Activated CD8-positive, alpha-beta T cell treated with anti-CD3 and anti-CD28 coated beads, Interleukin-2, amount 10 ng/mL, durations not matched to agents 7 days and 5 days (primary cell): Measurements from ENCODE around the gene CCL5. TPM values are rescaled to one million over a fixed set of nuclear protein-coding genes. Genes with fewer than 3 reads are reported as not detected.

Experiments
- ATAC-seq: fragments of 150-1000 bp; cut with Tn5 transposase; one replicate; pipeline ENCODE4 v1.10.0; 2021; ENCODE audit warnings: moderate library complexity
- CTCF ChIA-PET: fragments of 350-600 bp; sonication (Branson Sonifier 250); formaldehyde crosslinking; loops from one replicate; lab custom pipeline; 2021; ENCODE audit warnings: antibody characterized with exemption; lab: Charles Lee
- POLR2A ChIA-PET: fragments of 350-600 bp; sonication (Branson Sonifier 250); formaldehyde crosslinking; loops from one replicate; lab custom pipeline; 2021; ENCODE audit warnings: antibody characterized with exemption; lab: Charles Lee
- DNase-seq: peaks from one replicate; pipeline ENCODE4 v3.0.0-alpha.2; 2020
- H3K27ac Mint-ChIP-seq: one replicate; pipeline ENCODE4 v1.8.0; 2021; ENCODE audit warnings: mild to moderate bottlenecking, mixed read lengths
- H3K27me3 Mint-ChIP-seq: one replicate; pipeline ENCODE4 v1.8.0; 2021; ENCODE audit warnings: low read depth, mixed read lengths
- H3K36me3 Mint-ChIP-seq: one replicate; pipeline ENCODE4 v1.8.0; 2021; ENCODE audit warnings: low read depth, mixed read lengths
- H3K4me1 Mint-ChIP-seq: one replicate; pipeline ENCODE4 v1.8.0; 2021; ENCODE audit warnings: low read depth, mixed read lengths
- H3K4me3 Mint-ChIP-seq: one replicate; pipeline ENCODE4 v1.8.0; 2021; ENCODE audit warnings: mild to moderate bottlenecking, mixed read lengths
- H3K9me3 Mint-ChIP-seq: one replicate; pipeline ENCODE4 v1.8.0; 2022; ENCODE audit warnings: mixed read lengths; ENCODE audit not compliant: insufficient read depth
- total RNA-seq, 2 experiments: library from RNA; stranded (reverse); gene quantifications; one replicate each; pipeline ENCODE4 v1.2.3, GENCODE V29; 2021

Gene CCL5
- total RNA-seq, 2 experiments from 2014 or later = 275 to 301 TPM

GRCh38 chr17:35912339-35912912 lies 32.3 kb upstream of the CCL5 start:
- H3K36me3 Mint-ChIP-seq = peaks cover 56% of the 10 kb centered on the region
- peaks cover 44% of the 10 kb centered on the region for H3K4me1 Mint-ChIP-seq
- H3K27me3 Mint-ChIP-seq = no peaks in the 10 kb centered on the region
- ATAC-seq = no peak
- ChIA-PET CTCF (interaction anchor here (1.0 to 1.5 kb wide), 4 partner anchors 11 to 41 kb away, joined by 3 to 4 read pairs (median 4); no protein-coding TSS in a partner anchor), POLR2A (interaction anchor here (1.1 kb wide), 1 partner anchor 12 kb away, joined by 3 read pairs; no protein-coding TSS in a partner anchor)
- no peaks in the 10 kb centered on the region for H3K9me3 Mint-ChIP-seq
- no peak for DNase-seq
- no peak overlapping the region for H3K27ac Mint-ChIP-seq
- H3K4me3 Mint-ChIP-seq = no peak overlapping the region

- Mint-ChIP-seq H3K27me3 (no peaks in the 10 kb centered on the region), H3K4me3 (no peak overlapping the region), H3K36me3 (peaks cover 56% of the 10 kb centered on the region), H3K27ac (no peak overlapping the region), H3K4me1 (peaks cover 41% of the 10 kb centered on the region), H3K9me3 (no peaks in the 10 kb centered on the region)
- ChIA-PET POLR2A (interaction anchor here (1.0 to 1.1 kb wide), 2 partner anchors 30 to 33 kb away, joined by 3 read pairs; partner anchors contain the start of gene CCL5), CTCF (interaction anchor here (1.1 to 2.0 kb wide), 4 partner anchors 8 to 60 kb away, joined by 3 to 8 read pairs (median 5); partner anchors contain the start of gene RDM1)
- no peak for ATAC-seq
- DNase-seq = no peak
These were observed 29.2 kb upstream of the CCL5 start for GRCh38 chr17:35909408-35909807.

- DNase-seq = no peak
- ChIA-PET POLR2A (interaction anchor here (1.7 kb wide), 1 partner anchor 10 kb away, joined by 5 read pairs; no protein-coding TSS in a partner anchor), CTCF (interaction anchor here (0.7 to 2.1 kb wide), 7 partner anchors 8 to 68 kb away, joined by 3 to 7 read pairs (median 3); no protein-coding TSS in a partner anchor)
- no peak for ATAC-seq
- Mint-ChIP-seq H3K4me1 (peaks cover 37% of the 10 kb centered on the region), H3K36me3 (peaks cover 52% of the 10 kb centered on the region), H3K27me3 (no peaks in the 10 kb centered on the region), H3K9me3 (no peaks in the 10 kb centered on the region), H3K27ac (no peak overlapping the region), H3K4me3 (no peak overlapping the region)
These were observed 27.5 kb upstream of the CCL5 start for GRCh38 chr17:35907691-35908090.

GRCh38 chr17:35906926-35907637 lies 26.9 kb upstream of the CCL5 start:
- ChIA-PET CTCF (interaction anchor here (0.7 to 2.1 kb wide), 8 partner anchors 9 to 69 kb away, joined by 3 to 7 read pairs (median 3); partner anchors contain the start of gene CCL5), POLR2A (interaction anchor here (1.3 to 1.7 kb wide), 2 partner anchors 9 to 27 kb away, joined by 3 to 5 read pairs; partner anchors contain the start of gene CCL5)
- ATAC-seq (no peak), DNase-seq (no peak)
- no peaks in the 10 kb centered on the region for H3K9me3 Mint-ChIP-seq
- H3K27ac Mint-ChIP-seq = no peak overlapping the region
- H3K27me3 Mint-ChIP-seq = no peaks in the 10 kb centered on the region
- H3K4me3 Mint-ChIP-seq = no peak overlapping the region
- H3K4me1 Mint-ChIP-seq = peaks cover 41% of the 10 kb centered on the region
- peaks cover 54% of the 10 kb centered on the region for H3K36me3 Mint-ChIP-seq

GRCh38 chr17:35906191-35906925 lies 26.2 kb upstream of the CCL5 start:
- Mint-ChIP-seq H3K36me3 (peaks cover 49% of the 10 kb centered on the region), H3K27ac (no peak overlapping the region), H3K9me3 (no peaks in the 10 kb centered on the region), H3K4me3 (no peak overlapping the region), H3K4me1 (peaks cover 46% of the 10 kb centered on the region), H3K27me3 (no peaks in the 10 kb centered on the region)
- ATAC-seq (no peak), DNase-seq (no peak)
- POLR2A ChIA-PET = interaction anchor here (1.3 to 1.7 kb wide), 2 partner anchors 8 to 26 kb away, joined by 3 to 5 read pairs; partner anchors contain the start of gene CCL5
- CTCF ChIA-PET = interaction anchor here (0.7 to 2.1 kb wide), 6 partner anchors 9 to 57 kb away, joined by 3 to 7 read pairs (median 4); partner anchors contain the start of gene CCL5

GRCh38 chr17:35903451-35903850 lies 23.3 kb upstream of the CCL5 start:
- CTCF ChIA-PET = interaction anchor here (1.4 kb wide), 1 partner anchor 12 kb away, joined by 5 read pairs; no protein-coding TSS in a partner anchor
- no peaks in the 10 kb centered on the region for H3K9me3 Mint-ChIP-seq
- H3K4me3 Mint-ChIP-seq = no peak overlapping the region
- peaks cover 37% of the 10 kb centered on the region for H3K36me3 Mint-ChIP-seq
- DNase-seq (no peak), ATAC-seq (no peak)
- H3K27ac Mint-ChIP-seq = no peak overlapping the region
- H3K27me3 Mint-ChIP-seq = no peaks in the 10 kb centered on the region
- POLR2A ChIA-PET = interaction anchor here (1.0 to 9.1 kb wide), 2 partner anchors 12 to 25 kb away, joined by 5 to 121 read pairs; partner anchors contain the start of gene CCL5
- H3K4me1 Mint-ChIP-seq = peaks cover 58% of the 10 kb centered on the region

- Mint-ChIP-seq H3K27ac (no peak overlapping the region), H3K4me1 (peaks cover 60% of the 10 kb centered on the region), H3K4me3 (no peak overlapping the region), H3K27me3 (no peaks in the 10 kb centered on the region), H3K9me3 (no peaks in the 10 kb centered on the region), H3K36me3 (peaks cover 33% of the 10 kb centered on the region)
- ChIA-PET CTCF (interaction anchor here (1.1 to 2.9 kb wide), 6 partner anchors 9 to 171 kb away, joined by 3 to 11 read pairs (median 4); partner anchors contain the start of gene CCL5), POLR2A (interaction anchor here (1.6 to 9.1 kb wide), 3 partner anchors 9 to 23 kb away, joined by 5 to 121 read pairs (median 6); partner anchors contain the start of gene CCL5)
- no peak for DNase-seq
- no peak for ATAC-seq
These were observed 21.5 kb upstream of the CCL5 start for GRCh38 chr17:35901631-35902175.

GRCh38 chr17:35900708-35901480 lies 20.7 kb upstream of the CCL5 start:
- POLR2A ChIA-PET = interaction anchor here (0.8 to 9.1 kb wide), 7 partner anchors 9 to 92 kb away, joined by 3 to 121 read pairs (median 4); partner anchors contain the start of genes CCL5, RDM1 and TAF15
- peak; percentile 21 for ATAC-seq

GRCh38 chr17:35900280-35900679 lies 20.1 kb upstream of the CCL5 start:
- Mint-ChIP-seq H3K4me1 (peaks cover 69% of the 10 kb centered on the region), H3K9me3 (no peaks in the 10 kb centered on the region), H3K36me3 (peaks cover 22% of the 10 kb centered on the region), H3K27ac (peak overlapping the region; percentile 77), H3K4me3 (peak overlapping the region; percentile 43), H3K27me3 (no peaks in the 10 kb centered on the region)
- peak; percentile 49 for DNase-seq
- no peak for ATAC-seq
- ChIA-PET POLR2A (interaction anchor here (0.8 to 9.1 kb wide), 7 partner anchors 8 to 91 kb away, joined by 3 to 121 read pairs (median 4); partner anchors contain the start of genes CCL5, RDM1 and TAF15), CTCF (interaction anchor here (0.6 to 2.9 kb wide), 7 partner anchors 10 to 51 kb away, joined by 3 to 11 read pairs (median 4); partner anchors contain the start of gene CCL5)

More at GRCh38 chr17:35900708-35901480, 20.7 kb upstream of the CCL5 start:
- Mint-ChIP-seq H3K27me3 (no peaks in the 10 kb centered on the region), H3K4me1 (peaks cover 63% of the 10 kb centered on the region), H3K36me3 (peaks cover 25% of the 10 kb centered on the region), H3K9me3 (no peaks in the 10 kb centered on the region), H3K4me3 (peak overlapping the region; percentile 43), H3K27ac (peak overlapping the region; percentile 77)
- DNase-seq = no peak
- CTCF ChIA-PET = interaction anchor here (0.6 to 2.9 kb wide), 9 partner anchors 9 to 172 kb away, joined by 3 to 11 read pairs (median 4); partner anchors contain the start of gene CCL5
